Liver (tissue), 9 donors: ENCODE results near the gene TNPO3. TPM values are rescaled to one million over a fixed set of nuclear protein-coding genes. Genes with fewer than 3 reads are reported as not detected.
"Not testable (repeated sequence)": the region's sequence is repeated elsewhere in the genome, so short reads cannot be mapped to it uniquely, and the experiment has no call there.

Experiments used
- DNase-seq: peaks from one replicate; pipeline ENCODE4 v3.0.0-alpha.2; 2017; ENCODE audit warnings: low spot score
- H3K27ac ChIP-seq, 2 donors: one replicate each; pipeline ENCODE4 v1.7.0; 2013; ENCODE audit warnings: inconsistent platforms in 2 of 2, low read length in 2 of 2, control low read depth in 1 of 2, low read depth in 1 of 2, mild to moderate bottlenecking in 1 of 2
- H3K27me3 ChIP-seq, 4 donors: one replicate each; pipeline versions ENCODE4 v1.6.1 to v1.7.0; 2013; ENCODE audit warnings: low read length in 3 of 4, inconsistent platforms in 1 of 4, mild to moderate bottlenecking in 1 of 4, moderate library complexity in 1 of 4; ENCODE audit not compliant: control insufficient read depth in 4 of 4, insufficient read depth in 4 of 4
- H3K36me3 ChIP-seq, 4 donors: one replicate each; pipeline versions ENCODE4 v1.6.1 to v1.7.0; 2013; ENCODE audit warnings: low read length in 3 of 4, mild to moderate bottlenecking in 3 of 4, low read depth in 1 of 4, moderate library complexity in 1 of 4; ENCODE audit not compliant: control insufficient read depth in 4 of 4, insufficient read depth in 3 of 4
- H3K4me1 ChIP-seq, 4 donors: one replicate each; pipeline versions ENCODE4 v1.6.1 to v1.7.0; 2013; ENCODE audit warnings: low read length in 3 of 4, mild to moderate bottlenecking in 3 of 4, moderate library complexity in 1 of 4; ENCODE audit not compliant: control insufficient read depth in 4 of 4, insufficient read depth in 4 of 4
- H3K4me3 ChIP-seq, 3 donors: one replicate each; pipeline versions ENCODE4 v1.6.1 to v1.7.0; 2013; ENCODE audit warnings: low read length in 3 of 3, control low read depth in 1 of 3, low read depth in 1 of 3, mild to moderate bottlenecking in 1 of 3
- H3K9ac ChIP-seq, 2 donors: one replicate each; pipeline ENCODE4 v1.7.0; 2013; ENCODE audit warnings: low read length in 2 of 2, mild to moderate bottlenecking in 2 of 2, moderate library complexity in 2 of 2, control low read depth in 1 of 2, low read depth in 1 of 2
- H3K9me3 ChIP-seq, 4 donors: one replicate each; pipeline versions ENCODE4 v1.6.1 to v1.7.0; 2013; ENCODE audit warnings: low read length in 3 of 4; ENCODE audit not compliant: control insufficient read depth in 4 of 4
- CTCF ChIP-seq: fragments of 150-350 bp; IDR thresholded peaks from 2 replicates; pipeline ENCODE4 v1.5.1; 2017; ENCODE audit warnings: improper control_type of control experiment, low read depth, low read length; ENCODE audit not compliant: missing input control
- EGR1 ChIP-seq, 2 donors: IDR thresholded peaks; 2 replicates each; pipeline ENCODE4 v1.6.1; 2016 to 2018; ENCODE audit warnings: antibody characterized with exemption in 2 of 2, low read depth in 2 of 2
- FOXA1 ChIP-seq: IDR thresholded peaks from 2 replicates; pipeline ENCODE4 v1.6.1; 2016; ENCODE audit warnings: antibody characterized with exemption
- FOXA2 ChIP-seq: IDR thresholded peaks from 2 replicates; pipeline ENCODE4 v1.6.1; 2016; ENCODE audit warnings: antibody characterized with exemption
- HNF4G ChIP-seq: IDR thresholded peaks from 2 replicates; pipeline ENCODE4 v1.6.1; 2016; ENCODE audit warnings: antibody characterized with exemption
- MAX ChIP-seq: IDR thresholded peaks from 2 replicates; pipeline ENCODE4 v1.6.1; 2016; ENCODE audit warnings: antibody characterized with exemption
- RXRA ChIP-seq, 2 donors: IDR thresholded peaks; 2 replicates each; pipeline ENCODE4 v1.6.1; 2017 to 2018; ENCODE audit warnings: antibody characterized with exemption in 2 of 2, mild to moderate bottlenecking in 1 of 2
- SP1 ChIP-seq: IDR thresholded peaks from 2 replicates; pipeline ENCODE4 v1.6.1; 2018; ENCODE audit warnings: antibody characterized with exemption, mild to moderate bottlenecking
- YY1 ChIP-seq: IDR thresholded peaks from 2 replicates; pipeline ENCODE4 v1.6.1; 2016; ENCODE audit warnings: antibody characterized with exemption, mild to moderate bottlenecking
- WGBS: extraction: QIAGEN DNeasy Blood & Tissue Kit; methylation state at CpG from one replicate; pipeline ENCODE4 v1.1.7; 2013; 5-methylcytosine and 5-hydroxymethylcytosine counted together
- polyA plus RNA-seq, 2 donors: library from polyadenylated mRNA; stranded (reverse) in 1 of 2; unstranded in 1 of 2; fragments of 200-250 nt in 1 of 2; fragments of >200 nt in 1 of 2; fragmentation: Nextera tagmentation in 1 of 2; extraction: Ambion mirVana in 1 of 2; gene quantifications; one replicate each; pipeline versions ENCODE4 v1.2.1 to v1.2.3, GENCODE V29; 2013 to 2015
- total RNA-seq, 2 donors: library from RNA; depleted of rRNA; stranded (reverse); fragments of >200 nt; gene quantifications; one replicate each; pipeline ENCODE4 v1.2.3, GENCODE V29; 2014
- TF ChIP-seq, protein P1 (sequence below): IDR thresholded peaks from 2 replicates; pipeline ENCODE4 v1.6.1; 2016; ENCODE audit warnings: antibody characterized with exemption, mild to moderate bottlenecking
- donor health status: healthy.
- donor health status: healthy.
- donor health status: healthy.
- donor health status: healthy.
- donor health status: healthy.

TNPO3 gene
- total and polyA plus RNA-seq, 4 donors: 9.2 to 38.9 (median 20.0) TPM

DNA sequence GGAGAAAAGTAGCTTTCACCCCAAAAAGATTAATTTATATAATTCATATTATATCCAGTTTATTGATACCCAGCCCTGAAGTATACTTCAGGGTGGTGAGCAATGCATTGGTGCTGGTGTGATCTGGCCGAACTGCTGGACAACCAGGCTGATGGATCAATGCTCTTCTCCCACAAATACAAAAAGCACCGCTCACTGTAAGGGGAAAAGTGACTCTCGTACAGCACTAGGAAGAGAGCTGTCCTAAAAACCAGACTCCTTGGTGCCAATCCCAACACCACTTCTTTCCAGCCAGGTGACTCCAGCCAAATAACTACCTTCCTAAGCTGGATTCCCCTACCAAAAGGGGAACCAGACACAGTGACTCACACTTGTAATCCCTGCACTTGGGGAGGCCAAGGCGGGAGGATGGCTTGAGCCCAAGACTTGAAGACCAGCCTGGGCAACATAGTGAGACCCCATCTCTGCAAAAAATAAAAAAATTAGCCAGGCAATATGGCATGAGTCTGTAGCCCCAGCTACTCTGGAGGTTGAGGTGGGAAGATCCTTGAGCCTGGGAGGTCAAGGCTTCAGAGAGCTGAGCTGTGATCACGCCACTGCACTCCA is 13.1 kb upstream of the TNPO3 start:
- Histone ChIP-seq H3K9ac (no peak overlapping the region), H3K4me3 (no peak overlapping the region), H3K27me3 (no peaks in the 10 kb centered on the region), H3K27ac (no peak overlapping the region), H3K36me3 (no peaks in the 10 kb centered on the region), H3K9me3 (no peaks in the 10 kb centered on the region), H3K4me1 (no peaks in the 10 kb centered on the region)
- DNase-seq: no peak
- TF ChIP-seq FOXA1: no peak
- no peak for TF ChIP-seq YY1
- TF ChIP-seq FOXA2: no peak
- WGBS: 93% methylated on average over 5 of the region's 5 CpGs

DNA sequence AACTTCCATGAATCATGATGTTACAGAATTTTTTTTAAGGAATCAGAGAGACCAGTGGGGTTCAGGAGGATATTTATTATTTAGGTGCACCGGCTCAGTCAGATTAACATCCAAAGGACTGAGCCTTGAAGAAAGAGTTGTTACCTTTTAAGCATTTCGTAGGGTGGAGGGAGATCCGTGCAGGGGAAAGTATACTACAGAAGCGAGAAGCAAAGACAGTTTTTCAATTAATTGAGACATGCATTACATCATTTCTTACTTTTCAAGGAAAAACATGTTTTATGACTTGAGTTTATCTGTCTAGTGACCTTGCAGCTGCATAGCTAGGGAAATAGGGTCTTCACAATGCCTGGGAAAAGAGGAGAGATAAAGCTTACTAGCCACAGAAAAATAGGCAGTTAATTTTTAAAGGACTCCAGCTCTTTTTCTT is 12.2 kb upstream of the TNPO3 start:
- not testable (repeated sequence) for DNase-seq, H3K9me3 ChIP-seq, H3K27ac ChIP-seq, H3K4me1 ChIP-seq, H3K9ac ChIP-seq, H3K4me3 ChIP-seq, H3K27me3 ChIP-seq, H3K36me3 ChIP-seq
- 70% methylated on average over 4 of the region's 4 CpGs for WGBS

GRCh38 chr7:129066290-129067131 is 11.6 kb upstream of the TNPO3 start:
- H3K36me3 ChIP-seq: no peaks in the 10 kb centered on the region
- H3K4me1 ChIP-seq: no peaks in the 10 kb centered on the region
- no peak overlapping the region for H3K4me3 ChIP-seq
- WGBS: 90% methylated on average over 11 of the region's 11 CpGs
- no peak for DNase-seq
- H3K9me3 ChIP-seq: no peaks in the 10 kb centered on the region
- H3K9ac ChIP-seq: no peak overlapping the region
- no peak overlapping the region for H3K27ac ChIP-seq
- TF ChIP-seq CTCF (no peak), YY1 (no peak), RXRA (IDR thresholded peaks at IDR 0.05) (no peak), FOXA2 (no peak), MAX (no peak), HNF4G (no peak), FOXA1 (no peak), EGR1 (IDR thresholded peaks at IDR 0.05; ENCODE audit: low read depth in 2 of 2) (no peak), SP1 (no peak)
- TF ChIP-seq, protein P1, sequence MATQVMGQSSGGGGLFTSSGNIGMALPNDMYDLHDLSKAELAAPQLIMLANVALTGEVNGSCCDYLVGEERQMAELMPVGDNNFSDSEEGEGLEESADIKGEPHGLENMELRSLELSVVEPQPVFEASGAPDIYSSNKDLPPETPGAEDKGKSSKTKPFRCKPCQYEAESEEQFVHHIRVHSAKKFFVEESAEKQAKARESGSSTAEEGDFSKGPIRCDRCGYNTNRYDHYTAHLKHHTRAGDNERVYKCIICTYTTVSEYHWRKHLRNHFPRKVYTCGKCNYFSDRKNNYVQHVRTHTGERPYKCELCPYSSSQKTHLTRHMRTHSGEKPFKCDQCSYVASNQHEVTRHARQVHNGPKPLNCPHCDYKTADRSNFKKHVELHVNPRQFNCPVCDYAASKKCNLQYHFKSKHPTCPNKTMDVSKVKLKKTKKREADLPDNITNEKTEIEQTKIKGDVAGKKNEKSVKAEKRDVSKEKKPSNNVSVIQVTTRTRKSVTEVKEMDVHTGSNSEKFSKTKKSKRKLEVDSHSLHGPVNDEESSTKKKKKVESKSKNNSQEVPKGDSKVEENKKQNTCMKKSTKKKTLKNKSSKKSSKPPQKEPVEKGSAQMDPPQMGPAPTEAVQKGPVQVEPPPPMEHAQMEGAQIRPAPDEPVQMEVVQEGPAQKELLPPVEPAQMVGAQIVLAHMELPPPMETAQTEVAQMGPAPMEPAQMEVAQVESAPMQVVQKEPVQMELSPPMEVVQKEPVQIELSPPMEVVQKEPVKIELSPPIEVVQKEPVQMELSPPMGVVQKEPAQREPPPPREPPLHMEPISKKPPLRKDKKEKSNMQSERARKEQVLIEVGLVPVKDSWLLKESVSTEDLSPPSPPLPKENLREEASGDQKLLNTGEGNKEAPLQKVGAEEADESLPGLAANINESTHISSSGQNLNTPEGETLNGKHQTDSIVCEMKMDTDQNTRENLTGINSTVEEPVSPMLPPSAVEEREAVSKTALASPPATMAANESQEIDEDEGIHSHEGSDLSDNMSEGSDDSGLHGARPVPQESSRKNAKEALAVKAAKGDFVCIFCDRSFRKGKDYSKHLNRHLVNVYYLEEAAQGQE: no peak
- H3K27me3 ChIP-seq: no peaks in the 10 kb centered on the region
